H9 (cell line): ENCODE data around the gene LLGL2. TPM values are rescaled to one million over a fixed set of nuclear protein-coding genes. Genes with fewer than 3 reads are reported as not detected.

ENCODE experiments used
- DNase-seq: peaks from one replicate; pipeline ENCODE4 v3.0.0-alpha.2; 2017
- H2AFZ ChIP-seq: one replicate; pipeline ENCODE4 v1.6.1; 2013; ENCODE audit warnings: mild to moderate bottlenecking, low read length, control low read depth, moderate library complexity
- H2AK5ac ChIP-seq: 2 replicates; pipeline ENCODE4 v1.6.1; 2013; ENCODE audit warnings: low read length, control low read depth, mixed read lengths; ENCODE audit not compliant: insufficient read length
- H2BK120ac ChIP-seq: one replicate; pipeline ENCODE4 v1.6.1; 2013; ENCODE audit warnings: low read depth, mild to moderate bottlenecking, low read length, control low read depth, inconsistent platforms; ENCODE audit not compliant: poor library complexity, severe bottlenecking
- H2BK12ac ChIP-seq: 2 replicates; pipeline ENCODE4 v1.6.1; 2013; ENCODE audit warnings: low read length, control low read depth, mixed read lengths, low read depth; ENCODE audit not compliant: insufficient read length
- H2BK15ac ChIP-seq: 2 replicates; pipeline ENCODE4 v1.6.1; 2013; ENCODE audit warnings: low read depth, low read length, control low read depth
- H2BK20ac ChIP-seq: one replicate; pipeline ENCODE4 v1.6.1; 2013; ENCODE audit warnings: low read depth, mild to moderate bottlenecking, low read length, control low read depth, inconsistent platforms; ENCODE audit not compliant: poor library complexity, severe bottlenecking
- H2BK5ac ChIP-seq: 2 replicates; pipeline ENCODE4 v1.6.1; 2013; ENCODE audit warnings: low read length, control low read depth, mixed read lengths; ENCODE audit not compliant: insufficient read length
- H3K14ac ChIP-seq: 2 replicates; pipeline ENCODE4 v1.6.1; 2013; ENCODE audit warnings: low read length, control low read depth; ENCODE audit not compliant: insufficient read depth
- H3K18ac ChIP-seq: 2 replicates; pipeline ENCODE4 v1.6.1; 2013; ENCODE audit warnings: low read depth, mild to moderate bottlenecking, mixed read lengths, low read length, control low read depth; ENCODE audit not compliant: insufficient read length
- H3K23ac ChIP-seq: 2 replicates; pipeline ENCODE4 v1.6.1; 2013; ENCODE audit warnings: low read length, control low read depth, mixed read lengths, low read depth; ENCODE audit not compliant: insufficient read length
- H3K23me2 ChIP-seq: 2 replicates; pipeline ENCODE4 v1.6.1; 2013; ENCODE audit warnings: low read depth, mild to moderate bottlenecking, mixed read lengths, low read length, control low read depth; ENCODE audit not compliant: insufficient read length, poor library complexity, severe bottlenecking
- H3K27ac ChIP-seq: 2 replicates; pipeline ENCODE4 v1.5.1; 2013; ENCODE audit warnings: low read length, control low read depth, mixed read lengths, low read depth; ENCODE audit not compliant: insufficient read length
- H3K27me3 ChIP-seq: 2 replicates; pipeline ENCODE4 v1.6.1; 2013; ENCODE audit warnings: low read length, control low read depth, inconsistent platforms; ENCODE audit not compliant: insufficient read depth
- H3K4ac ChIP-seq: 2 replicates; pipeline ENCODE4 v1.6.1; 2013; ENCODE audit warnings: low read depth, mild to moderate bottlenecking, control low read depth, inconsistent platforms, low read length, moderate library complexity
- H3K4me1 ChIP-seq: 2 replicates; pipeline ENCODE4 v1.6.1; 2013; ENCODE audit warnings: low read length, control low read depth, inconsistent platforms; ENCODE audit not compliant: insufficient read depth
- H3K4me2 ChIP-seq: 2 replicates; pipeline ENCODE4 v1.6.1; 2013; ENCODE audit warnings: low read length, control low read depth, mixed read lengths; ENCODE audit not compliant: insufficient read length, insufficient read depth
- H3K56ac ChIP-seq: 2 replicates; pipeline ENCODE4 v1.6.1; 2013; ENCODE audit warnings: low read depth, mild to moderate bottlenecking, mixed read lengths, low read length, control low read depth; ENCODE audit not compliant: insufficient read length
- H3K79me1 ChIP-seq: 2 replicates; pipeline ENCODE4 v1.6.1; 2013; ENCODE audit warnings: low read depth, mild to moderate bottlenecking, moderate library complexity, low read length, control low read depth, inconsistent platforms; ENCODE audit not compliant: insufficient read depth, poor library complexity, severe bottlenecking
- H3K79me2 ChIP-seq: 2 replicates; pipeline ENCODE4 v1.6.1; 2013; ENCODE audit warnings: low read length, control low read depth, inconsistent platforms; ENCODE audit not compliant: insufficient read depth
- H3K9ac ChIP-seq: 2 replicates; pipeline ENCODE4 v1.6.1; 2013; ENCODE audit warnings: low read length, control low read depth, mixed read lengths; ENCODE audit not compliant: insufficient read length; ENCODE audit errors: extremely low read depth
- H3K9me3 ChIP-seq: one replicate; pipeline ENCODE4 v1.6.1; 2013; ENCODE audit warnings: low read depth, low read length, inconsistent platforms; ENCODE audit not compliant: control insufficient read depth
- H3T11ph ChIP-seq: one replicate; pipeline ENCODE4 v1.6.1; 2013; ENCODE audit warnings: mild to moderate bottlenecking, low read length, control low read depth, inconsistent platforms
- H4K20me1 ChIP-seq: one replicate; pipeline ENCODE4 v1.6.1; 2013; ENCODE audit not compliant: control insufficient read depth, insufficient read length, insufficient read depth
- H4K5ac ChIP-seq: 2 replicates; pipeline ENCODE4 v1.6.1; 2013; ENCODE audit warnings: low read depth, mild to moderate bottlenecking, mixed read lengths, low read length, control low read depth; ENCODE audit not compliant: insufficient read length
- H4K8ac ChIP-seq: replicated peaks from 2 replicates; pipeline ENCODE4 v1.6.1; 2013; ENCODE audit warnings: low read length, control low read depth, mixed read lengths, low read depth; ENCODE audit not compliant: insufficient read length
- H4K91ac ChIP-seq: 2 replicates; pipeline ENCODE4 v1.6.1; 2013; ENCODE audit warnings: low read depth, mild to moderate bottlenecking, moderate library complexity, mixed read lengths, low read length, control low read depth; ENCODE audit not compliant: insufficient read length
- H3K27ac Mint-ChIP-seq, 3 experiments: 2 replicates in 2 of 3; 3 replicates in 1 of 3; pipeline ENCODE4 v1.8.0; 2020 to 2021; ENCODE audit warnings: mixed read lengths in 3 of 3, mild to moderate bottlenecking in 1 of 3, moderate library complexity in 1 of 3
- H3K27me3 Mint-ChIP-seq: 2 replicates; pipeline ENCODE4 v1.8.0; 2021; ENCODE audit warnings: low read depth, mild to moderate bottlenecking, moderate library complexity, mixed read lengths
- H3K36me3 Mint-ChIP-seq, 3 experiments: 2 replicates in 2 of 3; 3 replicates in 1 of 3; pipeline ENCODE4 v1.8.0; 2020 to 2021; ENCODE audit warnings: low read depth in 3 of 3, mixed read lengths in 3 of 3; ENCODE audit not compliant: insufficient read depth in 1 of 3
- H3K4me1 Mint-ChIP-seq, 2 experiments: 2 replicates each; pipeline ENCODE4 v1.8.0; 2020; ENCODE audit warnings: mixed read lengths in 2 of 2
- H3K4me3 Mint-ChIP-seq, 2 experiments: 2 replicates in 1 of 2; 3 replicates in 1 of 2; pipeline ENCODE4 v1.8.0; 2020 to 2021; ENCODE audit warnings: mild to moderate bottlenecking in 2 of 2, mixed read lengths in 2 of 2, moderate library complexity in 1 of 2
- H3K9me3 Mint-ChIP-seq, 2 experiments: 2 replicates in 1 of 2; 3 replicates in 1 of 2; pipeline ENCODE4 v1.8.0; 2020; ENCODE audit warnings: mild to moderate bottlenecking in 2 of 2, mixed read lengths in 2 of 2, moderate library complexity in 1 of 2
- CTCF ChIP-seq: fragments of 200-600 bp; sonication (generic); conservative IDR thresholded peaks from 3 replicates; pipeline ENCODE4 v1.8.0; 2021; ENCODE audit warnings: antibody characterized with exemption, mild to moderate bottlenecking
- WGBS: extraction: QIAGEN DNeasy Blood & Tissue Kit; methylation state at CpG from one replicate; pipeline ENCODE4 v1.1.7; 2013; ENCODE audit warnings: missing lambda C conversion rate, low lambda C conversion rate, mixed read lengths; ENCODE audit not compliant: insufficient read length; ENCODE audit errors: extremely low coverage; 5-methylcytosine and 5-hydroxymethylcytosine counted together
- total RNA-seq: library from RNA; stranded (reverse); gene quantifications from 2 replicates; pipeline ENCODE4 v1.2.1, GENCODE V29; 2021

LLGL2 gene
- total RNA-seq, 1 experiment from 2014 or later: 90.4 TPM

GRCh38 chr17:75475851-75476250, 49.6 kb upstream of the LLGL2 start:
- no peak overlapping the region for H3K4me2 ChIP-seq
- no CpG with 5 or more reads among the region's 3 CpGs for WGBS
- no peak for TF ChIP-seq CTCF
- H2BK12ac ChIP-seq: no peak overlapping the region
- Mint-ChIP-seq H3K27me3 (no peaks in the 10 kb centered on the region), H3K4me3 (no peak overlapping the region), H3K4me1 (peaks cover 12 to 15% of the 10 kb centered on the region in 2 experiments), H3K27ac (no peak overlapping the region), H3K36me3 (peaks cover 5 to 22% (median 14%) of the 10 kb centered on the region in 3 experiments; a peak in 5 of 7 replicates), H3K9me3 (no peaks in the 10 kb centered on the region)
- no peaks in the 10 kb centered on the region for H4K20me1 ChIP-seq
- H3K79me2 ChIP-seq: no peaks in the 10 kb centered on the region
- no peak overlapping the region for H2BK5ac ChIP-seq
- no peak overlapping the region for H2BK20ac ChIP-seq
- H3K56ac ChIP-seq: no peak overlapping the region
- no peaks in the 10 kb centered on the region for H3K23me2 ChIP-seq
- DNase-seq: no peak
- no peak overlapping the region for H3K23ac ChIP-seq
- H4K5ac ChIP-seq: no peak overlapping the region
- no peak overlapping the region for H3K9ac ChIP-seq
- no peaks in the 10 kb centered on the region for H3K4me1 ChIP-seq
- H3T11ph ChIP-seq: no peak overlapping the region
- no peak overlapping the region for H4K91ac ChIP-seq
- H3K14ac ChIP-seq: no peak overlapping the region
- no peak overlapping the region for H2BK120ac ChIP-seq
- H3K27me3 ChIP-seq: no peaks in the 10 kb centered on the region
- no peaks in the 10 kb centered on the region for H3K79me1 ChIP-seq
- no peak overlapping the region for H2AK5ac ChIP-seq
- H3K27ac ChIP-seq: no peak overlapping the region
- H3K18ac ChIP-seq: no peak overlapping the region
- H2BK15ac ChIP-seq: no peak overlapping the region
- no peak overlapping the region for H2AFZ ChIP-seq
- no peak overlapping the region for H4K8ac ChIP-seq
- H3K4ac ChIP-seq: no peak overlapping the region
- no peaks in the 10 kb centered on the region for H3K9me3 ChIP-seq
